Mucosa of rectum (tissue), 2 donors: ENCODE results near the gene POC1A.

Experiments
- H3K27ac ChIP-seq, 2 donors: one replicate each; pipeline ENCODE4 v1.7.0; 2013; ENCODE audit warnings: inconsistent platforms in 2 of 2, low read depth in 2 of 2, low read length in 2 of 2
- H3K27me3 ChIP-seq, 2 donors: one replicate each; pipeline ENCODE4 v1.7.0; 2013; ENCODE audit warnings: low read length in 2 of 2; ENCODE audit not compliant: control insufficient read depth in 2 of 2, insufficient read depth in 2 of 2
- H3K36me3 ChIP-seq, 2 donors: one replicate each; pipeline ENCODE4 v1.7.0; 2013; ENCODE audit warnings: low read length in 2 of 2; ENCODE audit not compliant: control insufficient read depth in 2 of 2, insufficient read depth in 2 of 2
- H3K4me1 ChIP-seq, 2 donors: one replicate each; pipeline ENCODE4 v1.7.0; 2013; ENCODE audit warnings: low read length in 2 of 2, mild to moderate bottlenecking in 1 of 2; ENCODE audit not compliant: control insufficient read depth in 2 of 2, insufficient read depth in 2 of 2
- H3K4me3 ChIP-seq, 2 donors: one replicate each; pipeline ENCODE4 v1.7.0; 2013; ENCODE audit warnings: low read length in 2 of 2
- H3K9ac ChIP-seq, 2 donors: one replicate each; pipeline ENCODE4 v1.7.0; 2013; ENCODE audit warnings: low read length in 2 of 2, low read depth in 1 of 2, mild to moderate bottlenecking in 1 of 2
- H3K9me3 ChIP-seq, 2 donors: one replicate each; pipeline ENCODE4 v1.7.0; 2013; ENCODE audit warnings: low read length in 2 of 2; ENCODE audit not compliant: control insufficient read depth in 2 of 2
- donor health status: healthy.
- donor health status: Normal muscosa, but diverticular disease.

Gene POC1A

GRCh38 chr3:52122491-52122890 is 31.7 kb downstream of the POC1A start:
- no peaks in the 10 kb centered on the region for H3K27me3 ChIP-seq
- no peak overlapping the region for H3K9ac ChIP-seq
- no peaks in the 10 kb centered on the region for H3K9me3 ChIP-seq
- H3K4me3 ChIP-seq, result no peak overlapping the region
- H3K36me3 ChIP-seq, result no peaks in the 10 kb centered on the region
- H3K4me1 ChIP-seq, result peaks cover 0 to 8% of the 10 kb centered on the region in 2 donors
- no peak overlapping the region for H3K27ac ChIP-seq

- peaks cover 0 to 8% of the 10 kb centered on the region in 2 donors for H3K4me1 ChIP-seq
- no peak overlapping the region for H3K9ac ChIP-seq
- H3K27me3 ChIP-seq, result no peaks in the 10 kb centered on the region
- no peaks in the 10 kb centered on the region for H3K9me3 ChIP-seq
- no peak overlapping the region for H3K4me3 ChIP-seq
- H3K27ac ChIP-seq, result no peak overlapping the region
- no peaks in the 10 kb centered on the region for H3K36me3 ChIP-seq
These were observed 32.4 kb downstream of the POC1A start for GRCh38 chr3:52121813-52122212.

GRCh38 chr3:52121464-52121805 is 32.8 kb downstream of the POC1A start:
- Histone ChIP-seq H3K27me3 (no peaks in the 10 kb centered on the region), H3K4me3 (no peak overlapping the region), H3K36me3 (no peaks in the 10 kb centered on the region), H3K27ac (peak overlapping the region; percentile 19 to 33), H3K9ac (no peak overlapping the region), H3K4me1 (peaks cover 0 to 8% of the 10 kb centered on the region in 2 donors), H3K9me3 (no peaks in the 10 kb centered on the region)

- peak overlapping the region; percentile 19 to 33 for H3K27ac ChIP-seq
- peaks cover 0 to 8% of the 10 kb centered on the region in 2 donors for H3K4me1 ChIP-seq
- H3K9me3 ChIP-seq, result no peaks in the 10 kb centered on the region
- H3K9ac ChIP-seq, result no peak overlapping the region
- H3K4me3 ChIP-seq, result no peak overlapping the region
- no peaks in the 10 kb centered on the region for H3K27me3 ChIP-seq
- no peaks in the 10 kb centered on the region for H3K36me3 ChIP-seq
These were observed 33.4 kb downstream of the POC1A start for GRCh38 chr3:52120556-52121463.

GRCh38 chr3:52119826-52120225 is 34.4 kb downstream of the POC1A start:
- Histone ChIP-seq H3K27ac (no peak overlapping the region), H3K4me3 (no peak overlapping the region), H3K27me3 (no peaks in the 10 kb centered on the region), H3K9me3 (no peaks in the 10 kb centered on the region), H3K4me1 (peaks cover 0 to 8% of the 10 kb centered on the region in 2 donors), H3K36me3 (no peaks in the 10 kb centered on the region), H3K9ac (no peak overlapping the region)

- H3K9me3 ChIP-seq, result no peaks in the 10 kb centered on the region
- H3K4me1 ChIP-seq, result peaks cover 0 to 8% of the 10 kb centered on the region in 2 donors
- H3K27me3 ChIP-seq, result no peaks in the 10 kb centered on the region
- no peak overlapping the region for H3K9ac ChIP-seq
- H3K36me3 ChIP-seq, result no peaks in the 10 kb centered on the region
- no peak overlapping the region for H3K4me3 ChIP-seq
- H3K27ac ChIP-seq, result no peak overlapping the region
These were observed 35.1 kb downstream of the POC1A start for GRCh38 chr3:52119099-52119498.

- H3K9ac ChIP-seq, result no peak overlapping the region
- H3K27ac ChIP-seq, result no peak overlapping the region
- peaks cover 0 to 8% of the 10 kb centered on the region in 2 donors for H3K4me1 ChIP-seq
- no peaks in the 10 kb centered on the region for H3K9me3 ChIP-seq
- H3K4me3 ChIP-seq, result no peak overlapping the region
- no peaks in the 10 kb centered on the region for H3K36me3 ChIP-seq
- no peaks in the 10 kb centered on the region for H3K27me3 ChIP-seq
These were observed 35.9 kb downstream of the POC1A start for GRCh38 chr3:52118156-52118875.

GRCh38 chr3:52117537-52117936 is 36.7 kb downstream of the POC1A start:
- Histone ChIP-seq H3K4me1 (peaks cover 0 to 8% of the 10 kb centered on the region in 2 donors), H3K4me3 (no peak overlapping the region), H3K9me3 (no peaks in the 10 kb centered on the region), H3K9ac (no peak overlapping the region), H3K27me3 (no peaks in the 10 kb centered on the region), H3K27ac (no peak overlapping the region), H3K36me3 (no peaks in the 10 kb centered on the region)

GRCh38 chr3:52112056-52112455 is 42.2 kb downstream of the POC1A start:
- Histone ChIP-seq H3K4me3 (no peak overlapping the region), H3K9me3 (no peaks in the 10 kb centered on the region), H3K27ac (no peak overlapping the region), H3K27me3 (no peaks in the 10 kb centered on the region), H3K4me1 (no peaks in the 10 kb centered on the region), H3K36me3 (no peaks in the 10 kb centered on the region), H3K9ac (no peak overlapping the region)

GRCh38 chr3:52110502-52110901 is 43.7 kb downstream of the POC1A start:
- Histone ChIP-seq H3K4me1 (no peaks in the 10 kb centered on the region), H3K9ac (no peak overlapping the region), H3K36me3 (no peaks in the 10 kb centered on the region), H3K9me3 (no peaks in the 10 kb centered on the region), H3K27ac (no peak overlapping the region), H3K4me3 (no peak overlapping the region), H3K27me3 (no peaks in the 10 kb centered on the region)
